ENCODE data around the gene MTHFS.

GRCh38 chr15:79938143-79938542 is 41.3 kb upstream of the MTHFS start:
- TF ChIP-seq CTCF (IDR thresholded peaks at IDR 0.05 in 8 of 11, conservative IDR thresholded peaks at IDR 0.05 in 3 of 11): no peak
- no peak for TF ChIP-seq POLR2A (IDR thresholded peaks at IDR 0.05)
- no peak for TF ChIP-seq POLR2AphosphoS5 (IDR thresholded peaks at IDR 0.05)

Measured in spleen (tissue), 7 donors.